ENCODE results near the gene FKBP11.

FKBP11 gene

GRCh38 chr12:48901278-48901677 is 24.0 kb downstream of the FKBP11 start:
- Histone ChIP-seq H3K4me1 (ENCODE audit: control insufficient read depth, low read depth, low read length) (no peaks in the 10 kb centered on the region), H3K27me3 (ENCODE audit: control insufficient read depth, insufficient read depth, low read length) (no peaks in the 10 kb centered on the region), H3K36me3 (ENCODE audit: control insufficient read depth, low read depth, low read length) (no peaks in the 10 kb centered on the region), H3K9me3 (ENCODE audit: control insufficient read depth, low read depth, low read length) (no peaks in the 10 kb centered on the region), H3K27ac (ENCODE audit: low read length) (no peak overlapping the region), H3K9ac (ENCODE audit: low read length) (no peak overlapping the region), H3K4me3 (ENCODE audit: low read length) (no peak overlapping the region)

GRCh38 chr12:48899651-48900050 is 25.6 kb downstream of the FKBP11 start:
- H3K36me3 ChIP-seq (ENCODE audit: control insufficient read depth, low read depth, low read length), result no peaks in the 10 kb centered on the region
- H3K27ac ChIP-seq (ENCODE audit: low read length), result no peak overlapping the region
- no peaks in the 10 kb centered on the region for H3K4me1 ChIP-seq (ENCODE audit: control insufficient read depth, low read depth, low read length)
- H3K9ac ChIP-seq (ENCODE audit: low read length), result no peak overlapping the region
- no peak overlapping the region for H3K4me3 ChIP-seq (ENCODE audit: low read length)
- H3K9me3 ChIP-seq (ENCODE audit: control insufficient read depth, low read depth, low read length), result no peaks in the 10 kb centered on the region
- no peaks in the 10 kb centered on the region for H3K27me3 ChIP-seq (ENCODE audit: control insufficient read depth, insufficient read depth, low read length)

GRCh38 chr12:48894271-48894670 is 31.0 kb downstream of the FKBP11 start:
- no peaks in the 10 kb centered on the region for H3K9me3 ChIP-seq (ENCODE audit: control insufficient read depth, low read depth, low read length)
- no peaks in the 10 kb centered on the region for H3K36me3 ChIP-seq (ENCODE audit: control insufficient read depth, low read depth, low read length)
- peaks cover 2% of the 10 kb centered on the region for H3K4me1 ChIP-seq (ENCODE audit: control insufficient read depth, low read depth, low read length)
- H3K9ac ChIP-seq (ENCODE audit: low read length), result no peak overlapping the region
- H3K27me3 ChIP-seq (ENCODE audit: control insufficient read depth, insufficient read depth, low read length), result peaks cover 10% of the 10 kb centered on the region
- no peak overlapping the region for H3K27ac ChIP-seq (ENCODE audit: low read length)
- no peak overlapping the region for H3K4me3 ChIP-seq (ENCODE audit: low read length)

GRCh38 chr12:48890657-48891418 is 34.5 kb downstream of the FKBP11 start:
- H3K27me3 ChIP-seq (ENCODE audit: control insufficient read depth, insufficient read depth, low read length), result peaks cover 10% of the 10 kb centered on the region
- H3K9me3 ChIP-seq (ENCODE audit: control insufficient read depth, low read depth, low read length), result no peaks in the 10 kb centered on the region
- H3K4me3 ChIP-seq (ENCODE audit: low read length), result peak overlapping the region; percentile 58
- H3K4me1 ChIP-seq (ENCODE audit: control insufficient read depth, low read depth, low read length), result peaks cover 2% of the 10 kb centered on the region
- no peak overlapping the region for H3K9ac ChIP-seq (ENCODE audit: low read length)
- no peaks in the 10 kb centered on the region for H3K36me3 ChIP-seq (ENCODE audit: control insufficient read depth, low read depth, low read length)
- H3K27ac ChIP-seq (ENCODE audit: low read length), result no peak overlapping the region

GRCh38 chr12:48889679-48890078 is 35.6 kb downstream of the FKBP11 start:
- no peak overlapping the region for H3K27ac ChIP-seq (ENCODE audit: low read length)
- H3K4me3 ChIP-seq (ENCODE audit: low read length), result no peak overlapping the region
- peaks cover 10% of the 10 kb centered on the region for H3K27me3 ChIP-seq (ENCODE audit: control insufficient read depth, insufficient read depth, low read length)
- no peak overlapping the region for H3K9ac ChIP-seq (ENCODE audit: low read length)
- peaks cover 2% of the 10 kb centered on the region for H3K4me1 ChIP-seq (ENCODE audit: control insufficient read depth, low read depth, low read length)
- H3K36me3 ChIP-seq (ENCODE audit: control insufficient read depth, low read depth, low read length), result no peaks in the 10 kb centered on the region
- H3K9me3 ChIP-seq (ENCODE audit: control insufficient read depth, low read depth, low read length), result no peaks in the 10 kb centered on the region

GRCh38 chr12:48883305-48884161 is 41.8 kb downstream of the FKBP11 start:
- Histone ChIP-seq H3K4me3 (ENCODE audit: low read length) (peak overlapping the region; percentile 28), H3K4me1 (ENCODE audit: control insufficient read depth, low read depth, low read length) (peaks cover 28% of the 10 kb centered on the region), H3K27ac (ENCODE audit: low read length) (peak overlapping the region; percentile 38), H3K9ac (ENCODE audit: low read length) (peak overlapping the region; percentile 62), H3K9me3 (ENCODE audit: control insufficient read depth, low read depth, low read length) (no peaks in the 10 kb centered on the region), H3K27me3 (ENCODE audit: control insufficient read depth, insufficient read depth, low read length) (no peaks in the 10 kb centered on the region), H3K36me3 (ENCODE audit: control insufficient read depth, low read depth, low read length) (no peaks in the 10 kb centered on the region)

GRCh38 chr12:48882972-48883304 is 42.4 kb downstream of the FKBP11 start:
- no peaks in the 10 kb centered on the region for H3K36me3 ChIP-seq (ENCODE audit: control insufficient read depth, low read depth, low read length)
- H3K27me3 ChIP-seq (ENCODE audit: control insufficient read depth, insufficient read depth, low read length), result no peaks in the 10 kb centered on the region
- H3K27ac ChIP-seq (ENCODE audit: low read length), result peak overlapping the region; percentile 38
- peak overlapping the region; percentile 62 for H3K9ac ChIP-seq (ENCODE audit: low read length)
- no peaks in the 10 kb centered on the region for H3K9me3 ChIP-seq (ENCODE audit: control insufficient read depth, low read depth, low read length)
- peaks cover 28% of the 10 kb centered on the region for H3K4me1 ChIP-seq (ENCODE audit: control insufficient read depth, low read depth, low read length)
- H3K4me3 ChIP-seq (ENCODE audit: low read length), result peak overlapping the region; percentile 28

- Histone ChIP-seq H3K36me3 (ENCODE audit: control insufficient read depth, low read depth, low read length) (no peaks in the 10 kb centered on the region), H3K9ac (ENCODE audit: low read length) (peak overlapping the region; percentile 43), H3K4me3 (ENCODE audit: low read length) (peak overlapping the region; percentile 42), H3K27ac (ENCODE audit: low read length) (no peak overlapping the region), H3K4me1 (ENCODE audit: control insufficient read depth, low read depth, low read length) (peaks cover 28% of the 10 kb centered on the region), H3K9me3 (ENCODE audit: control insufficient read depth, low read depth, low read length) (no peaks in the 10 kb centered on the region), H3K27me3 (ENCODE audit: control insufficient read depth, insufficient read depth, low read length) (no peaks in the 10 kb centered on the region)
Measured at GRCh38 chr12:48882315-48882687, 43.0 kb downstream of the FKBP11 start.

GRCh38 chr12:48881686-48882314 is 43.5 kb downstream of the FKBP11 start:
- Histone ChIP-seq H3K4me1 (ENCODE audit: control insufficient read depth, low read depth, low read length) (peaks cover 28% of the 10 kb centered on the region), H3K9ac (ENCODE audit: low read length) (peak overlapping the region; percentile 43), H3K9me3 (ENCODE audit: control insufficient read depth, low read depth, low read length) (no peaks in the 10 kb centered on the region), H3K27ac (ENCODE audit: low read length) (no peak overlapping the region), H3K36me3 (ENCODE audit: control insufficient read depth, low read depth, low read length) (no peaks in the 10 kb centered on the region), H3K4me3 (ENCODE audit: low read length) (peak overlapping the region; percentile 42), H3K27me3 (ENCODE audit: control insufficient read depth, insufficient read depth, low read length) (no peaks in the 10 kb centered on the region)

- Histone ChIP-seq H3K4me3 (ENCODE audit: low read length) (no peak overlapping the region), H3K4me1 (ENCODE audit: control insufficient read depth, low read depth, low read length) (peaks cover 28% of the 10 kb centered on the region), H3K27me3 (ENCODE audit: control insufficient read depth, insufficient read depth, low read length) (no peaks in the 10 kb centered on the region), H3K9ac (ENCODE audit: low read length) (no peak overlapping the region), H3K36me3 (ENCODE audit: control insufficient read depth, low read depth, low read length) (no peaks in the 10 kb centered on the region), H3K27ac (ENCODE audit: low read length) (no peak overlapping the region), H3K9me3 (ENCODE audit: control insufficient read depth, low read depth, low read length) (no peaks in the 10 kb centered on the region)
Measured at GRCh38 chr12:48880647-48881046, 44.6 kb downstream of the FKBP11 start.

- H3K4me1 ChIP-seq (ENCODE audit: control insufficient read depth, low read depth, low read length), result peaks cover 19% of the 10 kb centered on the region
- H3K9me3 ChIP-seq (ENCODE audit: control insufficient read depth, low read depth, low read length), result no peaks in the 10 kb centered on the region
- H3K27me3 ChIP-seq (ENCODE audit: control insufficient read depth, insufficient read depth, low read length), result no peaks in the 10 kb centered on the region
- H3K4me3 ChIP-seq (ENCODE audit: low read length), result no peak overlapping the region
- no peak overlapping the region for H3K27ac ChIP-seq (ENCODE audit: low read length)
- no peaks in the 10 kb centered on the region for H3K36me3 ChIP-seq (ENCODE audit: control insufficient read depth, low read depth, low read length)
- H3K9ac ChIP-seq (ENCODE audit: low read length), result no peak overlapping the region
Measured at GRCh38 chr12:48878548-48878947, 46.7 kb downstream of the FKBP11 start.

Data from iPS-18a (cell line).